AG09309 (cell line): ENCODE data around the gene CDKN2D.

Experiments
- DNase-seq: peaks from one replicate; pipeline ENCODE4 v3.0.0-alpha.2; 2010; ENCODE audit warnings: low read depth
- H3K4me3 ChIP-seq: 2 replicates; pipeline ENCODE4 v1.5.1; 2011; ENCODE audit warnings: mild to moderate bottlenecking, low read depth, low read length, moderate library complexity; ENCODE audit not compliant: control insufficient read depth
- CTCF ChIP-seq: IDR thresholded peaks from 2 replicates; pipeline ENCODE4 v1.5.1; 2011; ENCODE audit warnings: mild to moderate bottlenecking, low read depth, low read length, inconsistent platforms; ENCODE audit not compliant: insufficient read depth, control insufficient read depth; ENCODE audit errors: missing control alignments

The CDKN2D gene

GRCh38 chr19:10557603-10558197 lies 11.1 kb downstream of the CDKN2D start:
- DNase-seq = no peak
- H3K4me3 ChIP-seq = no peak overlapping the region
- TF ChIP-seq CTCF = no peak

- DNase-seq = no peak
- TF ChIP-seq CTCF = no peak
- H3K4me3 ChIP-seq = no peak overlapping the region
These were observed 13.2 kb downstream of the CDKN2D start for GRCh38 chr19:10555610-10555973.

GRCh38 chr19:10554760-10555609 lies 13.8 kb downstream of the CDKN2D start:
- TF ChIP-seq CTCF = no peak
- H3K4me3 ChIP-seq = no peak overlapping the region
- DNase-seq = no peak

GRCh38 chr19:10553943-10554381 lies 14.8 kb downstream of the CDKN2D start:
- no peak for TF ChIP-seq CTCF
- no peak overlapping the region for H3K4me3 ChIP-seq
- DNase-seq = no peak

GRCh38 chr19:10553087-10553667 lies 15.6 kb downstream of the CDKN2D start:
- no peak for TF ChIP-seq CTCF
- H3K4me3 ChIP-seq = no peak overlapping the region
- no peak for DNase-seq

- no peak overlapping the region for H3K4me3 ChIP-seq
- DNase-seq = no peak
- no peak for TF ChIP-seq CTCF
These were observed 16.2 kb downstream of the CDKN2D start for GRCh38 chr19:10552510-10553053.
